GM21447 (cell line): Measurements from ENCODE around the gene MAN2B2.

Experiments used
- ATAC-seq: cut with Tn5 transposase; IDR thresholded peaks from one replicate; pipeline ENCODE4 v1.9.1; 2021; ENCODE audit not compliant: unreplicated experiment

MAN2B2 gene

DNA sequence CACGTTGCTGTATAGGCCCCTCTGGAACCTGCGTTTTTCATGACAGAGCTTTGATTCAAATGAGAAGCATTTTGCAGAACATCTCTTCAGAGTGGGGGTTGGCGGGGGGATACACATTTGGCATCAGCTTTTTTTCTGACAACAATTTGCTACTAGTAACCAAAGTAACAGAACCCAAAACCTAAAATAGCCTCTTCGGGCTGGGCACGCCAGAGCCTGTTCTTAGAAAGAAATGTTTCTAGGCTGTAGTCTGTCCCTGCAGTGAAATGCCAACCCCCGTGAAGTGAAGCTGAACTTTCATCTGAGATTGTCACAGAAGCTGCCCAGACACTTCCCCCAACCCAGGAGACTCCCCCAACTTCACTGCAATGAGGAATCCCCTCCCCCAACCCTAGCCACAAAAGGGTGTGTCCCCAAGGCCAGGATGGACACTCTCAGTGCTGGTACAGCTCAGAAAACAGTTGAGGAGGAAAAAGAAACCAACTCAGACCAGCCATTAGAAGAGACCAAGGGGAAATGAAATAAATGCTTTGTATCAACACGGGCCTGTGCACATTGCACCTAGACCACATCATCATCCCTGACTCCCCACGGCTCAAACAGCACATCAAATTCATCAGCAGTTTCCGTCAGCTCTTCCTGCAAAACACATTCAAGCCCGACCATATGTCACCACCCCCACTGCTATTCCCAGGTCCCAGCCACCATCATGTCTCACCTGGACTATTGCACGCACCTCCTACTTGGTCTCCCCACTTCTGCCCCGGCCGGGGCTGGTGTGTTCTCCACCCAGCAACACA lies 8.4 kb upstream of the MAN2B2 start:
- ATAC-seq, result no peak

GRCh38 chr4:6567218-6567617 lies 7.8 kb upstream of the MAN2B2 start:
- ATAC-seq, result no peak

DNA sequence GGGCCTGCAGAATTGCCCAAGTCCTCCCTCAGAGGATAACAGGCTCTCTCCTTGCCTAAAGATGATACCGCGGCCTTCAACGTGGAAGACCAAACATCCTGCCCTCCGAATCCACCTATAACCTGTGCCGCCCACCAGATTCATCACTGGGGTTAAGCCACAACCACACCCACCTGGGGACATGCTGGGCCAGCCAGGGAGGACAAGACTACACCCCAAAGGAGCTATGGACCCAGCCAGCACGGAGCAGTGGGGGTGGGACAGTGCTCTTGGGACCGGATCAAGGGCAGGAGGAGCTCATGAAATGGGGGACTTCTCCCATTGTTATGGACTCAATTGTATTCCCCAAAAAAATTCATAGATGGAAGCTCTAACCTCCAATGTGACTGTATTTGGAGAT lies 6.8 kb upstream of the MAN2B2 start:
- no peak for ATAC-seq

- ATAC-seq, result no peak
Measured at GRCh38 chr4:6568689-6569332, 6.2 kb upstream of the MAN2B2 start.

GRCh38 chr4:6571608-6572007 lies 3.4 kb upstream of the MAN2B2 start:
- no peak for ATAC-seq

DNA sequence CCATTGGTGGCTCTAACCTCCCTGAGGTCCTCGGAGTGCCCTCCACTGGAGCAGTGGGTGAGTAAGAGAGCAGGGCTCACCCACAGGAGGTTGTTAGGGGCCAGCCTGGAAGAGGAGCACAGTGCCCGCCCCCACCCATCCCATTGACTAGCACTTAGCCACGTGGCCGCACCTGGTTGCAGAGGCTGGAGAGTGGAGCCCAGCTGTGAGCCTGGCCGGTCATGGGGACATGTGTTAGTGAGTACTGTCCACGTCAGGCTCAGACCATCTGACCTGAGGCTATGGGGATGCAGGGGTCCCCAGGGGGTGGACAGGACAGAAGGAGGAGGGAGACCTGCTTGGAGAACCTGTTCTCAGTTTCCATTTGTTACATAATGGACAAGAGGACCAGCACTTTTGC lies 1.4 kb upstream of the MAN2B2 start:
- no peak for ATAC-seq

GRCh38 chr4:6573986-6574746 lies 823 bp upstream of the MAN2B2 start:
- no peak for ATAC-seq

DNA sequence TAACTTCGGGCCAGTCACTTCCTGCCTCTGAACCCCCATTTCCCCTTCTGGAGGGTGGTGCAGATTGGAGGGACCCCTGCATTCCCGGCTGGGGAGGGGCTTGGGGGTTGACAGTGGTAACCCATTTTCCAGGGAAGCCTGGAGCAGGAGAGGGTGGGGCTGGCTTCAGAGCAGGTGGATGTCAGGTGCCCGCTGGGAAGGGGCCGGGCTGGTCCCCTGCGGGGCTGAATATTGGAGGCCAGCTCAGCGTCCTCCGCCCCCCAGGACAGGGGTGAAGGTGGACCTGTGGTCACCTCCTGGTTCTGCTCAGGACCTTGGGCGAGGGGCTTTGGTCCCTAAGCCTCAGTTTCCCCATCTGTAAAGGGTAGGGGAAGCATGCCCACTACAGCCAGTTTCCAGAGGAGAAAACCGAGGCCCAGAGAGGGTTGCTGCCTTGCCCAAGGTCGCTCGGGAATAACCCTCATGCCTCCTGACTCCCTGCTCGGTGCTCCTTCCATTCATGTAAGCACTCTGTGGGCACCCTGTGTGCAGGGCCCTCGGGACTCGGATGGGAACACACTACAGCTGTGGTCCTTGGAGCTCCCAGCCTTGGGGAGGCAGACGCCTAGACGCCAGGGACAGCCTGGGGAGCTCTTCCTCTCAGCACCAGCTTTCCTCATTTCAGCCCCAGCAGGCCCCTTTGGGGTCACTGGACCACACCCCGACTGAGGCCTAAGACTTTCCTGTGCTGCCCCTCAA lies 683 bp downstream of the MAN2B2 start:
- no peak for ATAC-seq

- ATAC-seq, result no peak
Measured at GRCh38 chr4:6576512-6576911, 1.5 kb downstream of the MAN2B2 start.

- no peak for ATAC-seq
Measured at GRCh38 chr4:6576932-6577331, 1.9 kb downstream of the MAN2B2 start.

- ATAC-seq, result no peak
Measured at GRCh38 chr4:6577409-6577808, 2.4 kb downstream of the MAN2B2 start.

DNA sequence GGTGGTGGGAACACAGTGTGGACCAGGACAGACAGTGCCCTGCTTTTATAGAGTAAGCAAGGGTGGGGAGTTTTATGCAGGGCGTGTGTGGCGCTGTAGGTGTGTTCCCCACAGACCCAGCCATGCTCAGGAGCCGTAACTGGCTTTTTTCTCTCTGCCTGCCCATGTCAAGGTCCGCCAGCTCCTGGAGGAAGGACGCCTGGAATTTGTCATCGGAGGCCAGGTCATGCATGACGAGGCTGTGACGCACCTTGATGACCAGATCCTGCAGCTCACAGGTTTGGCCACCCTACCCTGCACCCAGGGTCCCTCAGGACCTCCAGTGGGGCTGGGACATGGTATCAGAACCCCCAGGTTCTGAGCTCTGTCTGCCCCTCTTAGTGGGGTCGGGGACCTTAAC lies 3.2 kb downstream of the MAN2B2 start:
- ATAC-seq, result no peak

DNA sequence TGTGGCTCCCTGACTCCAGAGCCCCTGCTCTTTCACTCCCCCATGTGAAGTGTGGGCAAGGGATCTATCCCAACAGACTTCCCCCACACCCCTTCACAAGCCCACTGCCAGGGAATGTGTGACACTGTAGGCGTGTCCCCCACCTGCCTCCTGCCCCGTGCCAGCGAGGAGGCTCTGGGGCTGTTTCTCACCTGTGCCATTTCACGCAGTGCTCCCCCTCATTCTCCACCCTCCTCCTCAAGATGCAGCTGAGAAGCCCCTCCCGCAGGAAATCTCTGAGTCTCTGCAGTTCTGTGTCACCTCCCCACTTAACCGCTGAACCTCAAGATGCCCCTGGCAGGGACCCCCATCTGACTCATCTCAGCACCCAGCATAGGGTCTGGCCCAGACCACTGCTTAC lies 5.4 kb downstream of the MAN2B2 start:
- no peak for ATAC-seq

DNA sequence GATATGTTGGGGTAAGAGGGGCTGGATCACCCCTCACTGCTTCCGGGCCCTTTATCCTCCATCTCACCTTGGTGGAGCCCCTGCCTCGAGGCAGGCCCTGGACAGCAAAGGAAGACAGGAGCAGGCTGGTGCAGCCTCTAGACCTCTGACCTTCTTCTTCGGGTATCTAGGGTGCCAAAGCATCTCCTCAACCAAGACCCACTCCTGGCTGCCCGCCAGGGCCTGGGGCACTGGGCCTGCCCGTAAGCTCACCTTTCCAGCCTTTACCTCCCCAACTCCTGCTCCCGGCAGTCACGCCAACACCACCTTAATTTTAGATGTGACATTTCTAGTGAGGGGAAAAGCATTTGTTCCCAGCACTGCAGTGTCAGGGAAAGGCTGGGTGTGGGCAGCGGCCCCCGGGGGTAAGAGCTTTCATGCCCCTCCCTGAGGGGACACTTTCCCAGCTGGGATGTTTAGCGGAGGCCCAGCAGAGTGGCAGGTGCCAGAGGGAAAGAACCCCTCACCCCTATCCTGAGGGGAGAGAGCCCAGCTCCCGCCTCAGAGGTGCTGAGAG lies 6.7 kb downstream of the MAN2B2 start:
- ATAC-seq, result no peak

DNA sequence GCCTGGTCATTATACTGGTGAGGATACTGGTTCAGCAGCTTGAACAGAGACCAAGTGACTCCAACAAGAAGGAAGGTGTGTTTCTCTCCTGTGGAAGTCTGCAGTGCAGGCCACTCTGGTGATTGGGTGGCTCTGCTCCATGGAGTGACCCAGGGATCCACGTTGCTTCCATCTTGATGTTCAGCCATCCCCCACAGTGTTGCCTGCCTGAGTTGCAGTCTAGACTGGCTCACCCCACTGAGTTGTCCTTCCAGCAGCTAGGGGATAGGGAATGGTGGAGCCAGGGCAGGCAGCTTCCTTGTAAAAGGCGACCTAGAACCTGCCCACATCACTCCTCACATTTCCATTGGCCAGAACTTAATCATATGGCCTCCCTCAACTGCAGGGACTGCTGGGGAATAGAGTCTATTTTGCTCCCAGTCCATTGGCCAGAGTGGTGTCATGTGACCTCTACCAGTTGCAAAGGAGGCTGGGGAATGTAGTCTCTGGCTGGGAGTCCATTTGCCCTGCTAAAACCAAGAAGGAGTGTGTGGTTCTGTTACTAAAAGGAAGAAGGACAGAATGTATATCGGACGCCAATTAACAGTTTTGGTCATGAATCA lies 8.0 kb downstream of the MAN2B2 start:
- ATAC-seq, result no peak

DNA sequence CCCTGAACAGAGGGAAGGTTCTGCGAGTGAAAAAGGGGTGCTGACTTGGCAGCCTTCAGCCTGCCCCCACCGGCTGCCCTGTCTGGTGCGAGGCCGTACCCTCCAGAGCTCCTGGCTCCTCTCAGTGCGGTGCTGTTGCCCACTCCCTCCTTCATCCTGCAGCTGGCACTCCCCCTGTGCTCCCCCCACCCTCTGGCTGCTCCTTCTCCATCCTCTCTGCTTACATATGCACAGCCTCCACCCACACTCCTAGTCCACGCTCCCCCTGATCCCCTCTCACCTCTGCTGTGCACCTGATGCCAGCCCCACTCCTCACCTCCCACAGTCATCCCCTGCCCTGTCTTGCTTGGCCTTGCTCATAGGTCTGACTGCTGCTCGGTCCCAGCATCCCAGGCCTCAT lies 9.9 kb downstream of the MAN2B2 start:
- no peak for ATAC-seq

- ATAC-seq, result no peak
Measured at GRCh38 chr4:6586715-6587325, 11.8 kb downstream of the MAN2B2 start.

DNA sequence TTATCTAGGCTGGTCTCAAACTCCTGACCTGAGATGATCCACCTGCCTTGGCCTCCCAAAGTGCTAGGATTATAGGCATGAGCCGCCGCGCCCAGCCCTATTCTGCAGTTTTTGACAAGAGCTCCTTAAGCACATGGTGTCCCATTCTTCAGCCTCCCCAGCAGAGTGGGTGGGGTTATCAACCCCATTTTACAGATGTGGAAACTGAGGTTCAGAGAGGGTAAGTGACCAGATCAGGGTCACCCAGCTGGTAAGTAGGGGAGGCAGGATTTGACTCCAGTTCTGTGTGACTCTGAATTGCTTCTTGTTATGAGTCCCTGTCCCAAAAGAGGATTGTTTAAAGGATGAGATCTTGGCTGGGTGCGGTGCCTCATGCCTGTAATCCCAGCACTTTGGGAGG lies 14.5 kb downstream of the MAN2B2 start:
- ATAC-seq, result no peak

GRCh38 chr4:6591313-6591712 lies 16.3 kb downstream of the MAN2B2 start:
- ATAC-seq, result peak; percentile 54

- no peak for ATAC-seq
Measured at GRCh38 chr4:6591781-6592180, 16.8 kb downstream of the MAN2B2 start.
